ENCODE data around the gene HOXA9. TPM values are rescaled to one million over a fixed set of nuclear protein-coding genes. Genes with fewer than 3 reads are reported as not detected.

HOXA9 gene
- total and polyA plus RNA-seq, 2 of the 4 experiments (the other 2 are of a cell fraction) = 0.18 to 0.32 TPM

DNA sequence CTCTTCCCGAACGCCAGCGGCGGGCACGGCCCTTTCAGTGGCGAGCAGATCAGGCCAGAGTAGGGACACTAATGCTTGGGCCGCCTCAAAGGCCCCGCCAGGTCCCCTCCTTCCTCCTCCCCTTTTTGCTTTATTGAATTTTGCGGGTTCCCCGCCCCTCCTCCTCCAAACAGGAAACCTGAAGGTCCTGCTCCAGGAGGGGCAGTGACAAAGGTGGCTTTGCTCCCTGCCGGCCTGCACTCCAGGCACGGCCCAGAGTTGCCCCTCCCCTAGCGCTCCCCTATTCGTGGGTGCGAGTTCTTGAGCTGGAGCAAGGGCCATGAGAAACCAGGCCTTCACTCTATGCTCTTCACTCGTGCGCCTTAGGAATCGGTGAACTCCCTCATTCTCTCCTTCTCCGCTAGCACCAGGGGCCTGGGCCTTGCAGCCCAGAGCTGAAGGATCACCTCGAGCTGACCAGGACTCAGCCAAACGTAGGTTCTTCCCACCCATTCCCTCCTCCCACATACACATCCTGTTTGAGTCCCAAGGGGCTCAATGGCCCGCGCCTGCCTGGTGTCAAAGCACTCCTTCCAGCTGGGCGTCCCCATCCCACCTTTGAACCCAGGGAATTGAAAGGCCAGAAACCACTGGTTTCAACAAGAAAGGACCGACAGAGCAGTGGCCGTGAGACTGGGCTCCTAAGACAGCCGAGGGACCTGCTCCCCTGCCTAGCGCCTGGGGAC is 17.1 kb downstream of the HOXA9 start:
- H2BK120ac ChIP-seq (ENCODE audit: low read depth, low read length) = peak overlapping the region; percentile 56
- H3K56ac ChIP-seq (ENCODE audit: extremely low read depth, insufficient read depth, low read length) = 0 out of 2 replicates have a peak overlapping the region, but pooled peaks have one; percentile 13
- H2AK9ac ChIP-seq (replicated peaks; ENCODE audit: low read depth, low read length, poor library complexity) = peak overlapping the region; percentile 10
- peak overlapping the region; percentile 33; the same call in 1 of the 2 replicates for H2BK20ac ChIP-seq (ENCODE audit: low read depth, low read length)
- H4K20me1 ChIP-seq (ENCODE audit: insufficient read depth, low read length) = no peaks in the 10 kb centered on the region
- H3K9me1 ChIP-seq (ENCODE audit: insufficient read depth, low read length) = no peaks in the 10 kb centered on the region
- dilution Hi-C loops (cut with HindIII; ENCODE audit: low sequenced_read_pairs, unreplicated experiment) = no loop called here
- H3K18ac ChIP-seq (ENCODE audit: low read depth, low read length) = peak overlapping the region; percentile 47
- TF ChIP-seq MXI1 (IDR thresholded peaks at IDR 0.05; ENCODE audit: borderline replicate concordance, low read depth, low read length) (no peak), CTCF (conservative IDR thresholded peaks at IDR 0.05; ENCODE audit: low read depth, low read length) (no peak), FOS (IDR thresholded peaks at IDR 0.05; ENCODE audit: low read depth, low read length) (no peak), BHLHE40 (IDR thresholded peaks at IDR 0.05; ENCODE audit: low read depth, low read length) (no peak), NFE2L2 (IDR thresholded peaks at IDR 0.05; ENCODE audit: low read depth, low read length) (no peak)
- no peaks in the 10 kb centered on the region for H3K9me3 ChIP-seq (ENCODE audit: control insufficient read depth, insufficient read depth, low read length)
- H3K23ac ChIP-seq (ENCODE audit: low read depth, low read length) = peak overlapping the region; percentile 96
- POLR2A ChIA-PET (ENCODE audit: unreplicated experiment) = no interaction called here
- peak overlapping the region; percentile 78 for H2AK5ac ChIP-seq (ENCODE audit: low read depth, low read length)
- H3K36me3 ChIP-seq (ENCODE audit: control insufficient read depth, insufficient read depth, low read length) = no peaks in the 10 kb centered on the region; the same call in 1 of the 2 replicates
- peak overlapping the region; percentile 82 to 84 for H4K8ac ChIP-seq (ENCODE audit: low read depth in 2 of 2, low read length in 2 of 2)
- H3K4me3 ChIP-seq (ENCODE audit: insufficient read depth, low read depth, low read length) = peak overlapping the region; percentile 38
- CTCF ChIA-PET = no interaction called here
- peak overlapping the region; percentile 61 for H4K5ac ChIP-seq (ENCODE audit: low read depth, low read length)
- peak overlapping the region; percentile 86 for H3K14ac ChIP-seq (replicated peaks; ENCODE audit: low read depth, low read length)
- H2AFZ ChIP-seq (replicated peaks; ENCODE audit: low read length, poor library complexity) = peak overlapping the region; percentile 90
- intact Hi-C loops (cut with micrococcal nuclease) = loop anchor here (5.0 kb wide), 1 partner anchor 1056 kb away; no protein-coding TSS in a partner anchor
- in situ Hi-C loops (cut with MboI; ENCODE audit: low sequenced_read_pairs) = loop anchor here (10.0 kb wide), 1 partner anchor 953 kb away; no protein-coding TSS in a partner anchor
- ATAC-seq (ENCODE audit: low read depth) (no peak), DNase-seq (no peak)
- peak overlapping the region; percentile 53; the same call in 2 of the 3 replicates for H2BK15ac ChIP-seq (ENCODE audit: low read depth, low read length)
- peak overlapping the region; percentile 76 for H3K4me2 ChIP-seq (ENCODE audit: low read depth, low read length)
- peak overlapping the region; percentile 77 for H4K91ac ChIP-seq (ENCODE audit: insufficient read depth, low read depth, low read length)
- no TSS peak for BruUV-seq (replicated peaks)
- no peaks in the 10 kb centered on the region for H3K27me3 ChIP-seq (ENCODE audit: control insufficient read depth, insufficient read depth, low read length)
- peaks cover 9 to 27% of the 10 kb centered on the region in 2 experiments; a peak in 3 of 4 replicates for H3K79me1 ChIP-seq (ENCODE audit: low read depth in 1 of 2, low read length in 2 of 2)
- WGBS, 2 experiments (ENCODE audit: extremely low coverage in 2 of 2, insufficient read length in 1 of 2) = 18% methylated on average over 11 of the region's 28 CpGs; no CpG with 5 or more reads in 1 of the 2 experiments
- peak overlapping the region; percentile 64 for H2BK5ac ChIP-seq (ENCODE audit: low read depth, low read length, poor library complexity, severe bottlenecking)
- peaks cover 17% of the 10 kb centered on the region for H3K4me1 ChIP-seq (ENCODE audit: control insufficient read depth, insufficient read depth, low read length)
- peak overlapping the region; percentile 96 for H3K27ac ChIP-seq (ENCODE audit: insufficient read depth, low read length)
- H3K9ac ChIP-seq (ENCODE audit: low read depth, low read length) = peak overlapping the region; percentile 68
- H3K4ac ChIP-seq (ENCODE audit: low read depth, low read length) = peak overlapping the region; percentile 79

Measured in IMR-90 (cell line).